ENCODE results near the gene C11orf24. TPM values are rescaled to one million over a fixed set of nuclear protein-coding genes. Genes with fewer than 3 reads are reported as not detected.

Gene C11orf24
- total and polyA plus RNA-seq, 2 of the 8 experiments (the other 6 are each of a cell fraction or from before 2014, with no cell fraction given): 45.4 to 51.7 TPM

- H3K79me1 ChIP-seq (ENCODE audit: low read depth, low read length): no peaks in the 10 kb centered on the region
- H2BK12ac ChIP-seq (ENCODE audit: low read depth, low read length): no peak overlapping the region
- no peak overlapping the region for H2BK120ac ChIP-seq (replicated peaks; ENCODE audit: low read depth, low read length)
- H4K5ac ChIP-seq (ENCODE audit: insufficient read length, low read depth, low read length): no peak overlapping the region
- H4K20me1 ChIP-seq (replicated peaks in 1 of 2; ENCODE audit: control insufficient read depth in 1 of 2, insufficient read depth in 2 of 2, low read length in 2 of 2): no peaks in the 10 kb centered on the region
- H3K18ac ChIP-seq (ENCODE audit: extremely low read depth, low read length): no peak overlapping the region
- no peak overlapping the region for H3K4me2 ChIP-seq (ENCODE audit: insufficient read depth in 1 of 2, low read depth in 2 of 2, low read length in 2 of 2)
- no peak overlapping the region for H3K9ac ChIP-seq (replicated peaks in 1 of 4; ENCODE audit: extremely low read depth in 1 of 4, low read depth in 3 of 4, low read length in 3 of 4)
- ChIA-PET POLR2A (ENCODE audit: partially characterized antibody) (interaction anchor here (0.6 to 1.1 kb wide), 4 partner anchors 9 to 140 kb away, joined by 3 to 5 read pairs (median 3); no protein-coding TSS in a partner anchor), CTCF (ENCODE audit: partially characterized antibody) (interaction anchor here (2.0 to 3.3 kb wide), 2 partner anchors 10 to 29 kb away, joined by 6 to 30 read pairs; no protein-coding TSS in a partner anchor)
- no peak overlapping the region for H2BK5ac ChIP-seq (ENCODE audit: low read depth, low read length)
- FAIRE-seq: no peak
- no peak overlapping the region for H3K14ac ChIP-seq (ENCODE audit: insufficient read length)
- no peaks in the 10 kb centered on the region for H3K4me1 ChIP-seq (replicated peaks in 1 of 4; ENCODE audit: control insufficient read depth in 3 of 4, insufficient read depth in 4 of 4, low read length in 3 of 4)
- H3K56ac ChIP-seq (replicated peaks; ENCODE audit: insufficient read length, low read depth, low read length): no peak overlapping the region
- H3K4ac ChIP-seq (replicated peaks; ENCODE audit: insufficient read length, low read depth, low read length): no peak overlapping the region
- TF ChIP-seq GTF2F1 (IDR thresholded peaks at IDR 0.05; ENCODE audit: borderline replicate concordance, low read depth, low read length) (no peak), KDM4A (IDR thresholded peaks at IDR 0.05; ENCODE audit: low read depth, low read length, severe bottlenecking) (no peak), JUND (IDR thresholded peaks at IDR 0.05; ENCODE audit: low read length) (no peak), CTBP2 (IDR thresholded peaks at IDR 0.05; ENCODE audit: borderline replicate concordance, insufficient read depth, insufficient read length, low read length) (no peak), TAF7 (optimal IDR thresholded peaks at IDR 0.05; ENCODE audit: borderline replicate concordance, low read depth, low read length) (no peak), KDM5A (IDR thresholded peaks at IDR 0.05; ENCODE audit: low read length) (no peak)
- no peak overlapping the region for H4K91ac ChIP-seq (replicated peaks; ENCODE audit: insufficient read length, low read length)
- H2AK5ac ChIP-seq (ENCODE audit: low read depth, low read length): no peak overlapping the region
- no peak overlapping the region for H2BK20ac ChIP-seq (ENCODE audit: low read length)
- H3K23ac ChIP-seq (ENCODE audit: insufficient read length): no peak overlapping the region
- no peak overlapping the region for H2BK15ac ChIP-seq (ENCODE audit: low read length)
- WGBS, 2 experiments (ENCODE audit: extremely low coverage in 1 of 2, insufficient coverage in 1 of 2, insufficient read length in 1 of 2, insufficient replicate concordance in 2 of 2, low coverage in 1 of 2, low lambda C conversion rate in 2 of 2, missing lambda C conversion rate in 1 of 2): 89% methylated on average over 8 of the region's 8 CpGs; no CpG with 5 or more reads in 1 of the 2 experiments
- H3K23me2 ChIP-seq (ENCODE audit: low read depth, low read length): no peaks in the 10 kb centered on the region
- no peak overlapping the region for H2AFZ ChIP-seq (ENCODE audit: low read length)
- no peak overlapping the region for H4K8ac ChIP-seq (ENCODE audit: extremely low read depth, insufficient read depth, low read length)
- H3K4me3 ChIP-seq (ENCODE audit: extremely low read depth in 1 of 4, insufficient read depth in 2 of 4, low read depth in 3 of 4, low read length in 4 of 4): no peak overlapping the region
- H3K36me3 ChIP-seq (ENCODE audit: control insufficient read depth in 2 of 4, insufficient read depth in 4 of 4, low read length in 3 of 4): 0 out of 8 replicates have a peak, but pooled peaks cover 0 to 2% (median 0%) of the 10 kb centered on the region in 4 experiments
- no peak for DNase-seq (ENCODE audit: low read depth in 1 of 2, low spot score in 2 of 2)
- H3K27ac ChIP-seq (ENCODE audit: low read depth, low read length): no peak overlapping the region
- H3K79me2 ChIP-seq (ENCODE audit: control insufficient read depth in 1 of 2, insufficient read depth in 2 of 2, low read length in 2 of 2): no peaks in the 10 kb centered on the region
- no peaks in the 10 kb centered on the region for H3K27me3 ChIP-seq (replicated peaks in 1 of 4; ENCODE audit: control insufficient read depth in 3 of 4, extremely low read depth in 1 of 4, insufficient read depth in 3 of 4, low read length in 3 of 4)
- peaks cover 10 to 12% of the 10 kb centered on the region in 2 experiments; a peak in 3 of 4 replicates for H3K9me3 ChIP-seq (ENCODE audit: insufficient read depth in 2 of 2, low read depth in 1 of 2, low read length in 1 of 2)
These were observed 15.6 kb upstream of the C11orf24 start for GRCh38 chr11:68287419-68287818.
